ENCODE results near the gene LLCFC1. TPM values are rescaled to one million over a fixed set of nuclear protein-coding genes. Genes with fewer than 3 reads are reported as not detected.

LLCFC1 gene
- total and polyA plus RNA-seq, 2 experiments from 2014 or later, result not detected

- ATAC-seq, result no peak
- no peak overlapping the region for H3K4me2 ChIP-seq
- no peak for DNase-seq (ENCODE audit: low spot score)
- no peak overlapping the region for H2AFZ ChIP-seq
- H3K4me1 Mint-ChIP-seq, result peaks cover 2% of the 10 kb centered on the region; the same call in 1 of the 3 replicates
- H3K4me3 Mint-ChIP-seq, result no peak overlapping the region
- H3K27me3 ChIP-seq (ENCODE audit: insufficient read depth), result no peaks in the 10 kb centered on the region
- peaks cover 11% of the 10 kb centered on the region for H3K9me2 ChIP-seq (ENCODE audit: insufficient read depth)
- H4K20me1 ChIP-seq (replicated peaks; ENCODE audit: insufficient read depth), result no peaks in the 10 kb centered on the region
- H3K9me3 Mint-ChIP-seq, result peaks cover 17% of the 10 kb centered on the region
- H3K4me3 ChIP-seq, result no peak overlapping the region
- no peaks in the 10 kb centered on the region for H3K79me2 ChIP-seq (replicated peaks; ENCODE audit: insufficient read depth)
- peaks cover 8% of the 10 kb centered on the region for H3K27me3 Mint-ChIP-seq (ENCODE audit: insufficient read depth, low read depth, poor library complexity)
- H3K36me3 Mint-ChIP-seq (ENCODE audit: low read depth), result peaks cover 5% of the 10 kb centered on the region; the same call in 2 of the 3 replicates
- no peak overlapping the region for H3K27ac ChIP-seq (ENCODE audit: low read depth)
- TF ChIP-seq POLR2AphosphoS5 (IDR thresholded peaks at IDR 0.05; ENCODE audit: low read depth), result no peak
- TF ChIP-seq JUNB (IDR thresholded peaks at IDR 0.05; ENCODE audit: unreplicated experiment), result no peak
- TF ChIP-seq CREB1 (CRISPR knock-in tag; IDR thresholded peaks at IDR 0.05; ENCODE audit: low read depth), result no peak
- TF ChIP-seq EZH2 (IDR thresholded peaks at IDR 0.05; ENCODE audit: low read depth, unreplicated experiment), result no peak
- no peak for TF ChIP-seq REST (IDR thresholded peaks at IDR 0.05; ENCODE audit: unreplicated experiment)
- TF ChIP-seq ZNF114 (CRISPR knock-in tag; IDR thresholded peaks at IDR 0.05), result no peak
- TF ChIP-seq, protein P1, sequence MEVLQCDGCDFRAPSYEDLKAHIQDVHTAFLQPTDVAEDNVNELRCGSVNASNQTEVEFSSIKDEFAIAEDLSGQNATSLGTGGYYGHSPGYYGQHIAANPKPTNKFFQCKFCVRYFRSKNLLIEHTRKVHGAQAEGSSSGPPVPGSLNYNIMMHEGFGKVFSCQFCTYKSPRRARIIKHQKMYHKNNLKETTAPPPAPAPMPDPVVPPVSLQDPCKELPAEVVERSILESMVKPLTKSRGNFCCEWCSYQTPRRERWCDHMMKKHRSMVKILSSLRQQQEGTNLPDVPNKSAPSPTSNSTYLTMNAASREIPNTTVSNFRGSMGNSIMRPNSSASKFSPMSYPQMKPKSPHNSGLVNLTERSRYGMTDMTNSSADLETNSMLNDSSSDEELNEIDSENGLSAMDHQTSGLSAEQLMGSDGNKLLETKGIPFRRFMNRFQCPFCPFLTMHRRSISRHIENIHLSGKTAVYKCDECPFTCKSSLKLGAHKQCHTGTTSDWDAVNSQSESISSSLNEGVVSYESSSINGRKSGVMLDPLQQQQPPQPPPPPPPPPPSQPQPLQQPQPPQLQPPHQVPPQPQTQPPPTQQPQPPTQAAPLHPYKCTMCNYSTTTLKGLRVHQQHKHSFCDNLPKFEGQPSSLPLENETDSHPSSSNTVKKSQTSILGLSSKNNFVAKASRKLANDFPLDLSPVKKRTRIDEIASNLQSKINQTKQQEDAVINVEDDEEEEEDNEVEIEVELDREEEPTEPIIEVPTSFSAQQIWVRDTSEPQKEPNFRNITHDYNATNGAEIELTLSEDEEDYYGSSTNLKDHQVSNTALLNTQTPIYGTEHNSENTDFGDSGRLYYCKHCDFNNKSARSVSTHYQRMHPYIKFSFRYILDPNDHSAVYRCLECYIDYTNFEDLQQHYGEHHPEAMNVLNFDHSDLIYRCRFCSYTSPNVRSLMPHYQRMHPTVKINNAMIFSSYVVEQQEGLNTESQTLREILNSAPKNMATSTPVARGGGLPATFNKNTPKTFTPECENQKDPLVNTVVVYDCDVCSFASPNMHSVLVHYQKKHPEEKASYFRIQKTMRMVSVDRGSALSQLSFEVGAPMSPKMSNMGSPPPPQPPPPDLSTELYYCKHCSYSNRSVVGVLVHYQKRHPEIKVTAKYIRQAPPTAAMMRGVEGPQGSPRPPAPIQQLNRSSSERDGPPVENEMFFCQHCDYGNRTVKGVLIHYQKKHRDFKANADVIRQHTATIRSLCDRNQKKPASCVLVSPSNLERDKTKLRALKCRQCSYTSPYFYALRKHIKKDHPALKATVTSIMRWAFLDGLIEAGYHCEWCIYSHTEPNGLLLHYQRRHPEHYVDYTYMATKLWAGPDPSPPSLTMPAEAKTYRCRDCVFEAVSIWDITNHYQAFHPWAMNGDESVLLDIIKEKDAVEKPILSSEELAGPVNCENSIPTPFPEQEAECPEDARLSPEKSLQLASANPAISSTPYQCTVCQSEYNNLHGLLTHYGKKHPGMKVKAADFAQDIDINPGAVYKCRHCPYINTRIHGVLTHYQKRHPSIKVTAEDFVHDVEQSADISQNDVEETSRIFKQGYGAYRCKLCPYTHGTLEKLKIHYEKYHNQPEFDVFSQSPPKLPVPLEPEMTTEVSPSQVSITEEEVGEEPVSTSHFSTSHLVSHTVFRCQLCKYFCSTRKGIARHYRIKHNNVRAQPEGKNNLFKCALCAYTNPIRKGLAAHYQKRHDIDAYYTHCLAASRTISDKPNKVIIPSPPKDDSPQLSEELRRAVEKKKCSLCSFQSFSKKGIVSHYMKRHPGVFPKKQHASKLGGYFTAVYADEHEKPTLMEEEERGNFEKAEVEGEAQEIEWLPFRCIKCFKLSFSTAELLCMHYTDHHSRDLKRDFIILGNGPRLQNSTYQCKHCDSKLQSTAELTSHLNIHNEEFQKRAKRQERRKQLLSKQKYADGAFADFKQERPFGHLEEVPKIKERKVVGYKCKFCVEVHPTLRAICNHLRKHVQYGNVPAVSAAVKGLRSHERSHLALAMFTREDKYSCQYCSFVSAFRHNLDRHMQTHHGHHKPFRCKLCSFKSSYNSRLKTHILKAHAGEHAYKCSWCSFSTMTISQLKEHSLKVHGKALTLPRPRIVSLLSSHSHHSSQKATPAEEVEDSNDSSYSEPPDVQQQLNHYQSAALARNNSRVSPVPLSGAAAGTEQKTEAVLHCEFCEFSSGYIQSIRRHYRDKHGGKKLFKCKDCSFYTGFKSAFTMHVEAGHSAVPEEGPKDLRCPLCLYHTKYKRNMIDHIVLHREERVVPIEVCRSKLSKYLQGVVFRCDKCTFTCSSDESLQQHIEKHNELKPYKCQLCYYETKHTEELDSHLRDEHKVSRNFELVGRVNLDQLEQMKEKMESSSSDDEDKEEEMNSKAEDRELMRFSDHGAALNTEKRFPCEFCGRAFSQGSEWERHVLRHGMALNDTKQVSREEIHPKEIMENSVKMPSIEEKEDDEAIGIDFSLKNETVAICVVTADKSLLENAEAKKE (CRISPR knock-in tag; IDR thresholded peaks at IDR 0.05), result no peak
- TF ChIP-seq, protein P2, sequence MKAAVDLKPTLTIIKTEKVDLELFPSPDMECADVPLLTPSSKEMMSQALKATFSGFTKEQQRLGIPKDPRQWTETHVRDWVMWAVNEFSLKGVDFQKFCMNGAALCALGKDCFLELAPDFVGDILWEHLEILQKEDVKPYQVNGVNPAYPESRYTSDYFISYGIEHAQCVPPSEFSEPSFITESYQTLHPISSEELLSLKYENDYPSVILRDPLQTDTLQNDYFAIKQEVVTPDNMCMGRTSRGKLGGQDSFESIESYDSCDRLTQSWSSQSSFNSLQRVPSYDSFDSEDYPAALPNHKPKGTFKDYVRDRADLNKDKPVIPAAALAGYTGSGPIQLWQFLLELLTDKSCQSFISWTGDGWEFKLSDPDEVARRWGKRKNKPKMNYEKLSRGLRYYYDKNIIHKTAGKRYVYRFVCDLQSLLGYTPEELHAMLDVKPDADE (IDR thresholded peaks at IDR 0.05), result no peak
- TF ChIP-seq EZH2phosphoT487 (IDR thresholded peaks at IDR 0.05; ENCODE audit: unreplicated experiment), result no peak
- TF ChIP-seq NANOG (IDR thresholded peaks at IDR 0.05; ENCODE audit: borderline replicate concordance), result no peak
- no peak for TF ChIP-seq STAT1 (IDR thresholded peaks at IDR 0.05; ENCODE audit: unreplicated experiment)
- TF ChIP-seq, protein P3, sequence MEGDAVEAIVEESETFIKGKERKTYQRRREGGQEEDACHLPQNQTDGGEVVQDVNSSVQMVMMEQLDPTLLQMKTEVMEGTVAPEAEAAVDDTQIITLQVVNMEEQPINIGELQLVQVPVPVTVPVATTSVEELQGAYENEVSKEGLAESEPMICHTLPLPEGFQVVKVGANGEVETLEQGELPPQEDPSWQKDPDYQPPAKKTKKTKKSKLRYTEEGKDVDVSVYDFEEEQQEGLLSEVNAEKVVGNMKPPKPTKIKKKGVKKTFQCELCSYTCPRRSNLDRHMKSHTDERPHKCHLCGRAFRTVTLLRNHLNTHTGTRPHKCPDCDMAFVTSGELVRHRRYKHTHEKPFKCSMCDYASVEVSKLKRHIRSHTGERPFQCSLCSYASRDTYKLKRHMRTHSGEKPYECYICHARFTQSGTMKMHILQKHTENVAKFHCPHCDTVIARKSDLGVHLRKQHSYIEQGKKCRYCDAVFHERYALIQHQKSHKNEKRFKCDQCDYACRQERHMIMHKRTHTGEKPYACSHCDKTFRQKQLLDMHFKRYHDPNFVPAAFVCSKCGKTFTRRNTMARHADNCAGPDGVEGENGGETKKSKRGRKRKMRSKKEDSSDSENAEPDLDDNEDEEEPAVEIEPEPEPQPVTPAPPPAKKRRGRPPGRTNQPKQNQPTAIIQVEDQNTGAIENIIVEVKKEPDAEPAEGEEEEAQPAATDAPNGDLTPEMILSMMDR (conservative IDR thresholded peaks at IDR 0.05; ENCODE audit: low read depth in 2 of 2), result no peak
- TF ChIP-seq ZNF331 (CRISPR knock-in tag; IDR thresholded peaks at IDR 0.05; ENCODE audit: low read depth), result no peak
- H3K27ac Mint-ChIP-seq, result no peak overlapping the region
- H3K36me3 ChIP-seq (ENCODE audit: insufficient read depth), result 0 out of 2 replicates have a peak, but pooled peaks cover 3% of the 10 kb centered on the region
- no peaks in the 10 kb centered on the region for H3K4me1 ChIP-seq (ENCODE audit: insufficient read depth)
- no peaks in the 10 kb centered on the region for H3F3A ChIP-seq (replicated peaks; ENCODE audit: low read depth)
These were observed 29.3 kb upstream of the LLCFC1 start for GRCh38 chr7:142910031-142910433.

Measured in GM23338 (cell line).